ENCODE data around the gene SLC30A5. TPM values are rescaled to one million over a fixed set of nuclear protein-coding genes. Genes with fewer than 3 reads are reported as not detected.
"Not testable (repeated sequence)": the region's sequence is repeated elsewhere in the genome, so short reads cannot be mapped to it uniquely, and the experiment has no call there.

SLC30A5 gene
- total RNA-seq = 10 to 100 TPM; 34.3 to 34.8 TPM

- peak within 1 kb of the TSS; percentile 91 for H3K27ac Mint-ChIP-seq
- peak within 1 kb of the TSS; percentile 89 for H3K4me3 Mint-ChIP-seq
- peak; percentile 99 for ATAC-seq (ENCODE audit: low read depth)
- peak; percentile 90 for DNase-seq
- H3K36me3 Mint-ChIP-seq = peaks cover 6% of the 10 kb centered on the region
- H3K27me3 Mint-ChIP-seq = no peaks in the 10 kb centered on the region
- peaks cover 23% of the 10 kb centered on the region for H3K4me1 Mint-ChIP-seq
- POLR2A ChIA-PET = interaction anchor here (0.5 to 1.5 kb wide), 12 partner anchors 8 to 278 kb away, joined by 3 to 8 read pairs (median 4); partner anchors contain the start of genes AK6, CCDC125, CCNB1 and CDK7
- H3K9me3 Mint-ChIP-seq = no peaks in the 10 kb centered on the region
These were observed at the start of gene SLC30A5 for GRCh38 chr5:69093771-69094482. TSS of gene SLC30A5 (plus strand) at chr5:69094014. CDS start at chr5:69094256, 242 bp downstream.

- H3K36me3 Mint-ChIP-seq; H3K27me3 Mint-ChIP-seq; DNase-seq; ATAC-seq (ENCODE audit: low read depth); H3K4me1 Mint-ChIP-seq; POLR2A ChIA-PET; H3K27ac Mint-ChIP-seq; H3K9me3 Mint-ChIP-seq; H3K4me3 Mint-ChIP-seq: not testable (repeated sequence)
These were observed 48.6 kb upstream of the SLC30A5 start for GRCh38 chr5:69045213-69045612.

- H3K4me1 Mint-ChIP-seq = peaks cover 8% of the 10 kb centered on the region
- H3K27me3 Mint-ChIP-seq = peaks cover 9% of the 10 kb centered on the region
- no peak overlapping the region for H3K27ac Mint-ChIP-seq
- no peaks in the 10 kb centered on the region for H3K9me3 Mint-ChIP-seq
- POLR2A ChIA-PET = no interaction called here
- H3K36me3 Mint-ChIP-seq = no peaks in the 10 kb centered on the region
- no peak for ATAC-seq (ENCODE audit: low read depth)
- DNase-seq = no peak
- no peak overlapping the region for H3K4me3 Mint-ChIP-seq
These were observed 47.3 kb upstream of the SLC30A5 start for GRCh38 chr5:69046375-69046957.

GRCh38 chr5:69048230-69048629 is 45.6 kb upstream of the SLC30A5 start:
- H3K36me3 Mint-ChIP-seq = no peaks in the 10 kb centered on the region
- POLR2A ChIA-PET = no interaction called here
- no peak overlapping the region for H3K27ac Mint-ChIP-seq
- no peak for DNase-seq
- no peak overlapping the region for H3K4me3 Mint-ChIP-seq
- no peak for ATAC-seq (ENCODE audit: low read depth)
- no peaks in the 10 kb centered on the region for H3K9me3 Mint-ChIP-seq
- peaks cover 8% of the 10 kb centered on the region for H3K4me1 Mint-ChIP-seq
- peaks cover 14% of the 10 kb centered on the region for H3K27me3 Mint-ChIP-seq

GRCh38 chr5:69049151-69049550 is 44.7 kb upstream of the SLC30A5 start:
- no peaks in the 10 kb centered on the region for H3K9me3 Mint-ChIP-seq
- peaks cover 14% of the 10 kb centered on the region for H3K27me3 Mint-ChIP-seq
- POLR2A ChIA-PET = no interaction called here
- DNase-seq (no peak), ATAC-seq (ENCODE audit: low read depth) (no peak)
- no peak overlapping the region for H3K27ac Mint-ChIP-seq
- H3K4me1 Mint-ChIP-seq = peaks cover 5% of the 10 kb centered on the region
- H3K36me3 Mint-ChIP-seq = no peaks in the 10 kb centered on the region
- no peak overlapping the region for H3K4me3 Mint-ChIP-seq

- peaks cover 14% of the 10 kb centered on the region for H3K27me3 Mint-ChIP-seq
- POLR2A ChIA-PET = no interaction called here
- H3K27ac Mint-ChIP-seq = no peak overlapping the region
- H3K36me3 Mint-ChIP-seq = no peaks in the 10 kb centered on the region
- no peak for ATAC-seq (ENCODE audit: low read depth)
- H3K9me3 Mint-ChIP-seq = no peaks in the 10 kb centered on the region
- H3K4me3 Mint-ChIP-seq = no peak overlapping the region
- H3K4me1 Mint-ChIP-seq = peaks cover 3% of the 10 kb centered on the region
- DNase-seq = no peak
These were observed 44.0 kb upstream of the SLC30A5 start for GRCh38 chr5:69049796-69050195.

- Mint-ChIP-seq H3K36me3 (no peaks in the 10 kb centered on the region), H3K27ac (no peak overlapping the region), H3K4me1 (peaks cover 3% of the 10 kb centered on the region), H3K9me3 (no peaks in the 10 kb centered on the region), H3K4me3 (no peak overlapping the region), H3K27me3 (peaks cover 14% of the 10 kb centered on the region)
- POLR2A ChIA-PET = no interaction called here
- ATAC-seq (ENCODE audit: low read depth) (no peak), DNase-seq (no peak)
These were observed 43.6 kb upstream of the SLC30A5 start for GRCh38 chr5:69050214-69050613.

GRCh38 chr5:69052181-69052580 is 41.6 kb upstream of the SLC30A5 start:
- peaks cover 14% of the 10 kb centered on the region for H3K27me3 Mint-ChIP-seq
- H3K4me1 Mint-ChIP-seq = no peaks in the 10 kb centered on the region
- no peaks in the 10 kb centered on the region for H3K36me3 Mint-ChIP-seq
- POLR2A ChIA-PET = no interaction called here
- DNase-seq (no peak), ATAC-seq (ENCODE audit: low read depth) (no peak)
- H3K9me3 Mint-ChIP-seq = no peaks in the 10 kb centered on the region
- H3K27ac Mint-ChIP-seq = no peak overlapping the region
- H3K4me3 Mint-ChIP-seq = no peak overlapping the region

- POLR2A ChIA-PET = no interaction called here
- no peak overlapping the region for H3K27ac Mint-ChIP-seq
- H3K27me3 Mint-ChIP-seq = no peaks in the 10 kb centered on the region
- no peak for DNase-seq
- no peaks in the 10 kb centered on the region for H3K9me3 Mint-ChIP-seq
- peaks cover 4% of the 10 kb centered on the region for H3K4me1 Mint-ChIP-seq
- H3K4me3 Mint-ChIP-seq = no peak overlapping the region
- no peak for ATAC-seq (ENCODE audit: low read depth)
- no peaks in the 10 kb centered on the region for H3K36me3 Mint-ChIP-seq
These were observed 18.9 kb upstream of the SLC30A5 start for GRCh38 chr5:69074664-69075521.

- H3K4me3 Mint-ChIP-seq = no peak overlapping the region
- H3K9me3 Mint-ChIP-seq = no peaks in the 10 kb centered on the region
- H3K36me3 Mint-ChIP-seq = no peaks in the 10 kb centered on the region
- POLR2A ChIA-PET = no interaction called here
- no peak for ATAC-seq (ENCODE audit: low read depth)
- H3K4me1 Mint-ChIP-seq = peaks cover 4% of the 10 kb centered on the region
- DNase-seq = no peak
- no peaks in the 10 kb centered on the region for H3K27me3 Mint-ChIP-seq
- no peak overlapping the region for H3K27ac Mint-ChIP-seq
These were observed 18.2 kb upstream of the SLC30A5 start for GRCh38 chr5:69075522-69076179.

GRCh38 chr5:69078921-69079540 is 14.8 kb upstream of the SLC30A5 start:
- POLR2A ChIA-PET = no interaction called here
- peaks cover 11% of the 10 kb centered on the region for H3K4me1 Mint-ChIP-seq
- no peaks in the 10 kb centered on the region for H3K9me3 Mint-ChIP-seq
- no peak overlapping the region for H3K27ac Mint-ChIP-seq
- ATAC-seq (ENCODE audit: low read depth) (no peak), DNase-seq (no peak)
- peaks cover under 1% of the 10 kb centered on the region for H3K36me3 Mint-ChIP-seq
- no peaks in the 10 kb centered on the region for H3K27me3 Mint-ChIP-seq
- no peak overlapping the region for H3K4me3 Mint-ChIP-seq

GRCh38 chr5:69079556-69079955 is 14.3 kb upstream of the SLC30A5 start:
- no peak overlapping the region for H3K4me3 Mint-ChIP-seq
- peaks cover 3% of the 10 kb centered on the region for H3K36me3 Mint-ChIP-seq
- DNase-seq (no peak), ATAC-seq (ENCODE audit: low read depth) (no peak)
- peaks cover 14% of the 10 kb centered on the region for H3K4me1 Mint-ChIP-seq
- POLR2A ChIA-PET = no interaction called here
- H3K27me3 Mint-ChIP-seq = no peaks in the 10 kb centered on the region
- H3K27ac Mint-ChIP-seq = no peak overlapping the region
- no peaks in the 10 kb centered on the region for H3K9me3 Mint-ChIP-seq

- peaks cover 19% of the 10 kb centered on the region for H3K4me1 Mint-ChIP-seq
- H3K27me3 Mint-ChIP-seq = no peaks in the 10 kb centered on the region
- ATAC-seq (ENCODE audit: low read depth) (no peak), DNase-seq (no peak)
- H3K4me3 Mint-ChIP-seq = no peak overlapping the region
- H3K9me3 Mint-ChIP-seq = peaks cover 3% of the 10 kb centered on the region
- no peak overlapping the region for H3K27ac Mint-ChIP-seq
- peaks cover 6% of the 10 kb centered on the region for H3K36me3 Mint-ChIP-seq
- POLR2A ChIA-PET = no interaction called here
These were observed 10.4 kb upstream of the SLC30A5 start for GRCh38 chr5:69083412-69083811.
